Astrocyte of the cerebellum (primary cell): ENCODE measurements around the gene SETBP1.

Experiments used
- DNase-seq: peaks from one replicate; pipeline ENCODE4 v3.0.0-alpha.2; 2011; ENCODE audit warnings: low read depth
- H3K4me3 ChIP-seq: 2 replicates; pipeline ENCODE4 v1.5.1; 2011; ENCODE audit warnings: mild to moderate bottlenecking, low read depth, low read length, moderate library complexity
- CTCF ChIP-seq: IDR thresholded peaks from 2 replicates; pipeline ENCODE4 v1.5.1; 2012; ENCODE audit warnings: low read length, low read depth, moderate library complexity, mild to moderate bottlenecking; ENCODE audit errors: missing control alignments
- in situ Hi-C: cut with HindIII; loops from 2 replicates; pipeline ENCODE4 v1.10.0; 2017; ENCODE audit warnings: low sequenced_read_pairs

The SETBP1 gene

GRCh38 chr18:45037618-45038017 is 356.9 kb downstream of the SETBP1 start:
- no peak overlapping the region for H3K4me3 ChIP-seq
- DNase-seq, result no peak
- in situ Hi-C loops, result no loop called here
- TF ChIP-seq CTCF, result no peak

GRCh38 chr18:45039376-45039775 is 358.7 kb downstream of the SETBP1 start:
- no peak for DNase-seq
- no peak for TF ChIP-seq CTCF
- H3K4me3 ChIP-seq, result no peak overlapping the region
- in situ Hi-C loops, result no loop called here

- in situ Hi-C loops, result no loop called here
- TF ChIP-seq CTCF, result no peak
- no peak overlapping the region for H3K4me3 ChIP-seq
- no peak for DNase-seq
Observed at GRCh38 chr18:45040879-45041278, 360.2 kb downstream of the SETBP1 start.

GRCh38 chr18:45044787-45045186 is 364.1 kb downstream of the SETBP1 start:
- DNase-seq, result no peak
- in situ Hi-C loops, result no loop called here
- no peak for TF ChIP-seq CTCF
- no peak overlapping the region for H3K4me3 ChIP-seq

- no peak overlapping the region for H3K4me3 ChIP-seq
- no peak for DNase-seq
- no peak for TF ChIP-seq CTCF
- in situ Hi-C loops, result no loop called here
Observed at GRCh38 chr18:45046228-45046627, 365.5 kb downstream of the SETBP1 start.

GRCh38 chr18:45046961-45047360 is 366.3 kb downstream of the SETBP1 start:
- H3K4me3 ChIP-seq, result no peak overlapping the region
- DNase-seq, result no peak
- in situ Hi-C loops, result no loop called here
- TF ChIP-seq CTCF, result no peak
